Astrocyte (in vitro differentiated cells and primary cell): ENCODE data around the gene USP6NL. TPM values are rescaled to one million over a fixed set of nuclear protein-coding genes. Genes with fewer than 3 reads are reported as not detected.
A peak's percentile ranks its signal among the peaks of the same experiment; 100 is the strongest.

ENCODE experiments used
- DNase-seq: peaks from one replicate; pipeline ENCODE4 v3.0.0-alpha.2; 2010; ENCODE audit warnings: low read depth
- FAIRE-seq: peaks from 2 replicates; lab custom pipeline; 2011; peaks lifted over from hg19 to GRCh38; lab: Jason Lieb, UNC
- H2AFZ ChIP-seq: 2 replicates; pipeline ENCODE4 v1.6.0; 2012; ENCODE audit warnings: low read depth, low read length, inconsistent platforms
- H3K27ac ChIP-seq: 2 replicates; pipeline ENCODE4 v1.5.1; 2011; ENCODE audit warnings: low read depth, low read length, inconsistent platforms
- H3K27me3 ChIP-seq: 2 replicates; pipeline ENCODE4 v1.6.0; 2011; ENCODE audit warnings: low read length, inconsistent platforms; ENCODE audit not compliant: insufficient read depth
- H3K36me3 ChIP-seq: 2 replicates; pipeline ENCODE4 v1.5.1; 2011; ENCODE audit warnings: low read length, inconsistent platforms; ENCODE audit not compliant: insufficient read depth
- H3K4me1 ChIP-seq: 2 replicates; pipeline ENCODE4 v1.5.1; 2011; ENCODE audit warnings: low read length, inconsistent platforms; ENCODE audit not compliant: insufficient read depth
- H3K4me2 ChIP-seq: 2 replicates; pipeline ENCODE4 v1.6.0; 2012; ENCODE audit warnings: low read length, inconsistent platforms
- H3K4me3 ChIP-seq: 2 replicates; pipeline ENCODE4 v1.5.1; 2011; ENCODE audit warnings: low read depth, mild to moderate bottlenecking, low read length, inconsistent platforms; ENCODE audit not compliant: insufficient read depth
- H3K79me2 ChIP-seq: 2 replicates; pipeline ENCODE4 v1.6.0; 2012; ENCODE audit warnings: mild to moderate bottlenecking, low read length, inconsistent platforms; ENCODE audit not compliant: insufficient read depth
- H3K9ac ChIP-seq: 2 replicates; pipeline ENCODE4 v1.6.0; 2012; ENCODE audit warnings: mild to moderate bottlenecking, low read length, inconsistent platforms
- H3K9me3 ChIP-seq: 2 replicates; pipeline ENCODE4 v1.5.1; 2012; ENCODE audit warnings: low read depth, mild to moderate bottlenecking, low read length, inconsistent platforms; ENCODE audit not compliant: insufficient read depth
- H4K20me1 ChIP-seq: 2 replicates; pipeline ENCODE4 v1.6.0; 2012; ENCODE audit warnings: low read length, inconsistent platforms; ENCODE audit not compliant: insufficient read depth
- H3K27ac Mint-ChIP-seq: one replicate; pipeline ENCODE4 v1.8.0; 2021; ENCODE audit warnings: mild to moderate bottlenecking, mixed read lengths; ENCODE audit not compliant: unreplicated experiment
- H3K27me3 Mint-ChIP-seq: one replicate; pipeline ENCODE4 v1.8.0; 2021; ENCODE audit warnings: low read depth, mixed read lengths; ENCODE audit not compliant: unreplicated experiment
- H3K36me3 Mint-ChIP-seq: one replicate; pipeline ENCODE4 v1.8.0; 2021; ENCODE audit warnings: low read depth, mixed read lengths; ENCODE audit not compliant: unreplicated experiment
- H3K4me1 Mint-ChIP-seq: one replicate; pipeline ENCODE4 v1.8.0; 2021; ENCODE audit warnings: low read depth, mixed read lengths; ENCODE audit not compliant: unreplicated experiment
- H3K4me3 Mint-ChIP-seq: one replicate; pipeline ENCODE4 v1.8.0; 2021; ENCODE audit warnings: mild to moderate bottlenecking, moderate library complexity, mixed read lengths; ENCODE audit not compliant: unreplicated experiment
- H3K9me3 Mint-ChIP-seq: one replicate; pipeline ENCODE4 v1.8.0; 2021; ENCODE audit warnings: mild to moderate bottlenecking, mixed read lengths; ENCODE audit not compliant: unreplicated experiment
- CTCF ChIP-seq: IDR thresholded peaks from 2 replicates; pipeline ENCODE4 v1.5.1; 2011; ENCODE audit warnings: low read depth, mild to moderate bottlenecking, inconsistent platforms, low read length, moderate library complexity; ENCODE audit not compliant: insufficient read depth
- EZH2 ChIP-seq: IDR thresholded peaks from 2 replicates; pipeline ENCODE4 v1.6.1; 2012; ENCODE audit warnings: mild to moderate bottlenecking, low read length, inconsistent platforms; ENCODE audit not compliant: insufficient read depth
- total RNA-seq: library from RNA; stranded (reverse); gene quantifications from 2 replicates; pipeline ENCODE4 v1.2.1, GENCODE V29; 2021

USP6NL gene
- total RNA-seq, 1 donor from 2014 or later: 16.6 TPM

DNA sequence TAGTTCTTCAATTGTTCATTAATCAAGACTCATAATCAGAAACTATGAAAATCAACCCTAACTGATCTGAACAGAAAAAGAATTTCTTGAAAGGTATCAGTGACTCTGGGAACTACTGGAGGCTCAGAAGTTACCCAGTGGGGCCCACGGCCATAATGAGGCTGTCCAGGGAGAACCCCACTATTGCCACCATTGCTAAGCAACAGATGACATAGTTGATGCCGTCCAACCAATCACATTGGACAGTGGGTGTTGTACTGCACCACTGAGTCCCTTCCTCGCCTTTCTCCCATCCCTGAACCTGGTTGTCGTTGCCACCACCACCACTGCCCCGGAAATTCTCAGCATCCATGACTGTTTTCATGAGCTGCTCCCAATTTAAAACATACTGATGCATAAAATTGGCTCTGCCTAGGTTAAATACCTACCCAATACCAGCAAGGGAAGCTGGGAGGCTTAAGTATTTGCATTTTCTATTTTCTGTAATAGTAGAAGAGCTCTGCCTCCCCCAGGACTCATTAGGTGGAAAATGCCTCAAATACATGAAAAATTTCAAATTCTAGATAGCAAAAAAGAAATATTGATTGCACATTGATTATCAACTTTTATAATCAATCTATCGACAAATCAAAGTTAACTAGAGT is 26.7 kb upstream of the USP6NL start:
- no peaks in the 10 kb centered on the region for H3K36me3 ChIP-seq
- FAIRE-seq: no peak
- no peak overlapping the region for H3K9ac ChIP-seq
- no peaks in the 10 kb centered on the region for H4K20me1 ChIP-seq
- H3K9me3 ChIP-seq: no peaks in the 10 kb centered on the region
- Mint-ChIP-seq H3K27ac (no peak overlapping the region), H3K4me3 (no peak overlapping the region), H3K4me1 (peaks cover 6% of the 10 kb centered on the region), H3K9me3 (no peaks in the 10 kb centered on the region), H3K36me3 (no peaks in the 10 kb centered on the region), H3K27me3 (peaks cover 23% of the 10 kb centered on the region)
- no peak overlapping the region for H3K4me3 ChIP-seq
- DNase-seq: no peak
- TF ChIP-seq EZH2 (no peak), CTCF (no peak)
- H3K79me2 ChIP-seq: no peaks in the 10 kb centered on the region
- no peaks in the 10 kb centered on the region for H3K27me3 ChIP-seq
- no peak overlapping the region for H3K4me2 ChIP-seq
- no peaks in the 10 kb centered on the region for H3K4me1 ChIP-seq
- no peak overlapping the region for H3K27ac ChIP-seq
- no peak overlapping the region for H2AFZ ChIP-seq

DNA sequence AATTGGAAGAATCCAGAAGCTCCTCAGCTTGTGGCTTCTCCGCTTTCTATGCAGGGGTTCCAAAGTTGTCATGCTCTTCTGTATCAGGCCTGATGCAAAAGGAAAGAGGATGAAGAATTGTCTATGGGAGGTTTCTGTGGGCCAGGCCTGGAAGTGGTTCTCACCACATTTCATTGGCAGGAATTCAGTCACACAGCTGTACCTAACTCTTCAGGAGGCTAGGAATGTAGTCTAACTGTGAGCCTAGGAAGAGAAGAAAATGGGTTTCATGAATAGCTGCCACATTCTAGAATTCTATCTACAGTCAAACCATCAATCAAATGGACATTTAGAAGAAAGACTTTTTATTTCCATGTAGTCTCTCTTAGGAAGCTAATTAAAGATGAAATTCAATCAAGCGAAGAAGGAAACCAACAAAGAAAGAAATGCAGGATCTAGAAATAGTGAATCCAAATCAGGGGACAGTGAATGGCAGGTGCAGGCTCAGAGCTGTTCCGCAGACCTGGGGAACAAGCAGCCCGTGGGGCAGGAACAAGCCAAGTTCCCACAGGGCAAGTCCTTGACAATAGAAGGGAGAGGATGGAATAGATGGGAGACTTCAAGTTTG is 25.4 kb upstream of the USP6NL start:
- no peaks in the 10 kb centered on the region for H3K36me3 ChIP-seq
- H4K20me1 ChIP-seq: no peaks in the 10 kb centered on the region
- H3K9me3 ChIP-seq: no peaks in the 10 kb centered on the region
- no peaks in the 10 kb centered on the region for H3K4me1 ChIP-seq
- no peak overlapping the region for H3K27ac Mint-ChIP-seq
- H3K27me3 Mint-ChIP-seq: peaks cover 14% of the 10 kb centered on the region
- no peak overlapping the region for H3K4me3 ChIP-seq
- FAIRE-seq: no peak
- H2AFZ ChIP-seq: no peak overlapping the region
- H3K36me3 Mint-ChIP-seq: no peaks in the 10 kb centered on the region
- H3K27ac ChIP-seq: no peak overlapping the region
- H3K27me3 ChIP-seq: no peaks in the 10 kb centered on the region
- H3K79me2 ChIP-seq: no peaks in the 10 kb centered on the region
- no peak overlapping the region for H3K4me3 Mint-ChIP-seq
- no peak overlapping the region for H3K4me2 ChIP-seq
- no peaks in the 10 kb centered on the region for H3K9me3 Mint-ChIP-seq
- DNase-seq: peak; percentile 86
- H3K4me1 Mint-ChIP-seq: peaks cover 6% of the 10 kb centered on the region
- no peak overlapping the region for H3K9ac ChIP-seq
- no peak for TF ChIP-seq EZH2

GRCh38 chr10:11631890-11632587 is 20.6 kb upstream of the USP6NL start:
- Histone ChIP-seq H3K27me3 (no peaks in the 10 kb centered on the region), H2AFZ (no peak overlapping the region), H4K20me1 (no peaks in the 10 kb centered on the region), H3K9ac (no peak overlapping the region), H3K36me3 (no peaks in the 10 kb centered on the region), H3K79me2 (no peaks in the 10 kb centered on the region), H3K4me3 (no peak overlapping the region), H3K27ac (no peak overlapping the region), H3K9me3 (no peaks in the 10 kb centered on the region), H3K4me1 (no peaks in the 10 kb centered on the region), H3K4me2 (no peak overlapping the region)
- DNase-seq (no peak), FAIRE-seq (no peak)
- Mint-ChIP-seq H3K9me3 (no peaks in the 10 kb centered on the region), H3K27me3 (peaks cover 9% of the 10 kb centered on the region), H3K4me3 (no peak overlapping the region), H3K4me1 (peaks cover 6% of the 10 kb centered on the region), H3K27ac (no peak overlapping the region), H3K36me3 (no peaks in the 10 kb centered on the region)
- no peak for TF ChIP-seq EZH2
- TF ChIP-seq CTCF: no peak
